C4-2B (cell line): ENCODE data around the gene SELENOK.

Source experiments
- CTCF ChIP-seq: fragments of 450-650 bp; conservative IDR thresholded peaks from 2 replicates; pipeline ENCODE4 v1.5.1; 2017; ENCODE audit warnings: mild to moderate bottlenecking
- ZFX ChIP-seq: fragments of 450-650 bp; IDR thresholded peaks from 2 replicates; pipeline ENCODE4 v1.6.1; 2017

GRCh38 chr3:53885239-53885638 lies 6.4 kb downstream of the SELENOK start:
- no peak for TF ChIP-seq CTCF
- no peak for TF ChIP-seq ZFX
